ENCODE data around the gene RPL23. TPM values are rescaled to one million over a fixed set of nuclear protein-coding genes. Genes with fewer than 3 reads are reported as not detected.

The RPL23 gene
- total RNA-seq, 6 experiments from 2014 or later, result 389 to 609 (median 436) TPM

DNA sequence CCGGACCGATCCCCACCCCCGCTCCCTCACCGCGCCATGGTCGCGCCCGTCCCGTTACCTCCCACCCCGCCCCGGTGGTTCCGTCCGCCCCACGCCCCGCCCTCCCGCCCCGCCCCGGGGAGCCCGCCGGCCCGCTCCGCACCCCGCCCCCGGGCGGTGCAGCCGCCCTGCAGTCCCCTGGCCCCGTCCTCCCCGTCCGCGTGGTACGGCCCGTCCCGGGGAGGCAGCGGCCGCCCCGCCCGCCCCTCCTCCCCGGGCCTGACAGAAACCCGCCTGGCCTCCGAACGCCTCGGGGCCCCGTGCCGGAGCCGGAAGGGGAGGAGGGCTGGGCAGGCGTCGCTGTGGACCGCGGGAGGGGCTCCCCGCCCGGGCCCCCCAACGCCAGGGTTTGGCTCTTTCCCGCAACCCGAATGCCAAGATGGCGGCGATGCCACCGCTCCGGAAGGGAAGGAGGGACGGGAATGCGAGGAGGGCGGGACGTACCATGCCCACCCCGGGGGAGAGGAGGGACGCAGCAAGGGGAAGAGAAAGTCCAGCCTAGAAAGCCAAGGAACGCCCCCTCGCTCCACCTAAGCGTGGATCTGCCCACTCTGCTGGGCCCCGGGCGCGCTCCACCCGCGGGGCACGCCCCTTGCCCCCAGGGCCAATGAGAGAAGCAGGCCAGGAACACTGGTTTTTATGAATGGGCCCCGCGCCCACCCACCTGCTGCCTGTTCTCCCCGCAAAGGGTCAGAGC is 53.9 kb downstream of the RPL23 start, which contains the start of gene PIP4K2B:
TSS of gene PIP4K2B (minus strand) at position 56 of the 736 bp plus-strand sequence. CDS start 132 bp downstream, outside the sequence.
- H3K27ac ChIP-seq, result peak within 1 kb of the TSS; percentile 96 to 100 (median 98)
- intact Hi-C loops (cut with DNase I), result no loop called here
- peaks cover 0 to 26% (median 7%) of the 10 kb centered on the region in 4 donors for H3K4me1 ChIP-seq
- DNase-seq, result peak; percentile 96 to 99 (median 98)
- no peaks in the 10 kb centered on the region for H3K9me3 ChIP-seq
- H3K27me3 ChIP-seq, result no peaks in the 10 kb centered on the region
- H3K36me3 ChIP-seq, result peaks cover 5 to 36% (median 13%) of the 10 kb centered on the region in 4 donors
- WGBS (ENCODE audit: insufficient coverage, low coverage, low lambda C conversion rate, missing lambda C conversion rate), result 0% methylated on average over 4 of the region's 76 CpGs
- TF ChIP-seq, protein P1, sequence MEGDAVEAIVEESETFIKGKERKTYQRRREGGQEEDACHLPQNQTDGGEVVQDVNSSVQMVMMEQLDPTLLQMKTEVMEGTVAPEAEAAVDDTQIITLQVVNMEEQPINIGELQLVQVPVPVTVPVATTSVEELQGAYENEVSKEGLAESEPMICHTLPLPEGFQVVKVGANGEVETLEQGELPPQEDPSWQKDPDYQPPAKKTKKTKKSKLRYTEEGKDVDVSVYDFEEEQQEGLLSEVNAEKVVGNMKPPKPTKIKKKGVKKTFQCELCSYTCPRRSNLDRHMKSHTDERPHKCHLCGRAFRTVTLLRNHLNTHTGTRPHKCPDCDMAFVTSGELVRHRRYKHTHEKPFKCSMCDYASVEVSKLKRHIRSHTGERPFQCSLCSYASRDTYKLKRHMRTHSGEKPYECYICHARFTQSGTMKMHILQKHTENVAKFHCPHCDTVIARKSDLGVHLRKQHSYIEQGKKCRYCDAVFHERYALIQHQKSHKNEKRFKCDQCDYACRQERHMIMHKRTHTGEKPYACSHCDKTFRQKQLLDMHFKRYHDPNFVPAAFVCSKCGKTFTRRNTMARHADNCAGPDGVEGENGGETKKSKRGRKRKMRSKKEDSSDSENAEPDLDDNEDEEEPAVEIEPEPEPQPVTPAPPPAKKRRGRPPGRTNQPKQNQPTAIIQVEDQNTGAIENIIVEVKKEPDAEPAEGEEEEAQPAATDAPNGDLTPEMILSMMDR (IDR thresholded peaks at IDR 0.05), result no peak
- TF ChIP-seq POLR2A (IDR thresholded peaks at IDR 0.05), result peak; percentile 60
- H3K4me3 ChIP-seq, result peak within 1 kb of the TSS; percentile 87 to 96 (median 87)
- ATAC-seq, result peak; percentile 95 to 97 (median 95)

DNA sequence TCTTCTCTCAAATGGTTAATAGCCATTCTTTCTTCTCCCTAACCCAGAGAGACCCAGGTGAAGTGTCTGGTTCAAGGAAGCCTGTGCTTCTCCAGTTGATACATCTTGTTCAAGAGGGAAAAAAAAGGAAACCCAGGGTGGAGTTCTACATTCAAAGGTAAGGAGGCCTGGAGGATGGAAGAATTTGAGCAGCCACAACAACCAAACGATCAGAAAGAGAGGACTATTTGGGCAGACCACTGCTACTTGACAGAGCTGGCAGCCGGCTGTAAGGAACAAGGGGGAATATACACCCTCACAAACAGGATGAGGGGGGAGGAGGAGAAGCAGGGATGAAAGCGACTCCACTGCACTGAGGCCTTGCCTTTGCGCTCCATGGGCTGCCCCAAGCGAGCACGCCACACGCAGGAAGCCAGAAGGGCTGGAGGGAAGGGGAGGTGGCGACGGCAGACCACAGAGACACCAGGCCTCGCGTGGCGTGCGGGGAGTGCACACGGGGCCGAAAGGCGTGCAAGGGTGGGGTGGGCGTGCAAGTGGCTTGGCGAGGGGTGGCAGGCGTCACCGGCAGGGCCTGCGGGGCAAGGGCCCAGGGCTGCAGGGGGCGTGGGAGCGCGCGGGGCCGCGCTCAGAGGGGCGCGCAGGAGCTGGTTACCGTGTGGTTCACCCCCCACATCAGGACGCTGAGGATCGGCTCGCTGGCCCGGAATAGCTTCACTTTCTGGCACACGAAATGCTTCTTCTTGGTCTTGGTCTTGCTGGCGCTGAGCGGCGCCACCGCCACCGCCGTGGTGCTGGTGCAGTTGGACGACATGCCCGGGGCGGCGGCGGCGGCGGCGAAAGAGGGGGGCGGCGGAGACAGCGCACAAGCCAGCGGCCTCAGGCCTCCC is 54.7 kb downstream of the RPL23 start:
- intact Hi-C loops (cut with DNase I), result no loop called here
- Histone ChIP-seq H3K27ac (peak overlapping the region; percentile 76 to 100 (median 96)), H3K4me1 (peaks cover 0 to 26% (median 7%) of the 10 kb centered on the region in 4 donors), H3K4me3 (peak overlapping the region; percentile 87 to 96 (median 87)), H3K36me3 (peaks cover 3 to 28% (median 11%) of the 10 kb centered on the region in 4 donors), H3K9me3 (no peaks in the 10 kb centered on the region), H3K27me3 (no peaks in the 10 kb centered on the region)
- DNase-seq (peak in 2 of 3 donors; percentile 63 to 74), ATAC-seq (peak; percentile 14 to 32 (median 18))
- 0% methylated on average over 19 of the region's 53 CpGs for WGBS (ENCODE audit: insufficient coverage, low coverage, low lambda C conversion rate, missing lambda C conversion rate)
- TF ChIP-seq POLR2A (IDR thresholded peaks at IDR 0.05), result no peak
- TF ChIP-seq, protein P1 (IDR thresholded peaks at IDR 0.05), result no peak

Small RNAs within 50 kb of the gene (microRNA-seq; reads per million reads assigned to microRNA genes)
- 0.29 to 1.3 reads per million in 2 donors for gene MIR4727

Small RNAs within 50 kb of the gene (small RNA-seq; reads per million reads assigned to genes)
- gene MIR4727, result 0 reads per million in 2 experiments
- 0 reads per million in 2 experiments for gene SNORA21
- 0 reads per million in 2 experiments for gene SNORA21B

Other genes starting within 250 kb of the RPL23 start
- gene SRCIN1, start 247.8 kb downstream of the RPL23 start, total RNA-seq, result 10 to 100 TPM in 4 of 6 experiments, 1 to 10 TPM in 2; 5.6 to 17.6 (median 11.5) TPM
- gene EPOP, start 178.8 kb downstream of the RPL23 start, total RNA-seq, result 1 to 10 TPM; 1.1 to 6.0 (median 3.0) TPM
- gene MLLT6, start 148.4 kb downstream of the RPL23 start, total RNA-seq, result 10 to 100 TPM; 10.1 to 30.9 (median 25.6) TPM
- 10 to 100 TPM; 34.2 to 88.1 (median 55.1) TPM for gene CISD3, start 123.4 kb downstream of the RPL23 start, total RNA-seq
- 1 to 10 TPM; 1.7 to 8.0 (median 3.9) TPM for gene PCGF2, start 105.4 kb downstream of the RPL23 start, total RNA-seq
- 100 to 1,000 TPM in 5 of 6 experiments, 10 to 100 TPM in 1; 85.2 to 183 (median 120) TPM for gene PSMB3, start 101.0 kb downstream of the RPL23 start, total RNA-seq
- gene PIP4K2B, start 54.2 kb downstream of the RPL23 start, total RNA-seq, result 10 to 100 TPM; 11.5 to 19.5 (median 15.4) TPM
- gene CWC25, start 28.4 kb downstream of the RPL23 start, total RNA-seq, result 10 to 100 TPM in 2 of 6 experiments, 1 to 10 TPM in 4; 6.8 to 13.1 (median 9.2) TPM
- gene LASP1, start 16.3 kb upstream of the RPL23 start, total RNA-seq, result 100 to 1,000 TPM in 2 of 6 experiments, 10 to 100 TPM in 4; 52.2 to 124 (median 84.8) TPM
- gene FBXO47, start 113.7 kb upstream of the RPL23 start, total RNA-seq, result not detected